Natural killer cell treated with Interleukin-12 subunit alpha and Interleukin-12 subunit beta and Interleukin-15 and Interleukin-18, amount 100 ng/mL, for 72 hours (primary cell): ENCODE results near the gene NELFA. TPM values are rescaled to one million over a fixed set of nuclear protein-coding genes. Genes with fewer than 3 reads are reported as not detected.

Experiments used
- ATAC-seq, 2 donors: fragments of 150-1000 bp; cut with Tn5 transposase in 1 of 2; sonication (Bioruptor Pico), chemical (Tn5 transposase) in 1 of 2; 2 replicates each; pipeline ENCODE4 v1.10.0; 2021
- DNase-seq: peaks from one replicate; pipeline ENCODE4 v3.0.0; 2022; ENCODE audit warnings: low spot score
- H3K27ac Mint-ChIP-seq, 2 donors: 1 replicate in 1 of 2; 2 replicates in 1 of 2; pipeline ENCODE4 v1.8.0; 2022; ENCODE audit warnings: mixed read lengths in 2 of 2, mild to moderate bottlenecking in 1 of 2, moderate library complexity in 1 of 2
- H3K27me3 Mint-ChIP-seq, 2 donors: 1 replicate in 1 of 2; 2 replicates in 1 of 2; pipeline ENCODE4 v1.8.0; 2022; ENCODE audit warnings: mixed read lengths in 2 of 2
- H3K36me3 Mint-ChIP-seq: one replicate; pipeline ENCODE4 v1.8.0; 2022; ENCODE audit warnings: mixed read lengths
- H3K4me1 Mint-ChIP-seq, 2 donors: 1 replicate in 1 of 2; 2 replicates in 1 of 2; pipeline ENCODE4 v1.8.0; 2022; ENCODE audit warnings: low read depth in 2 of 2, mixed read lengths in 2 of 2, mild to moderate bottlenecking in 1 of 2
- H3K4me3 Mint-ChIP-seq: one replicate; pipeline ENCODE4 v1.8.0; 2022; ENCODE audit warnings: mixed read lengths
- H3K9me3 Mint-ChIP-seq: 2 replicates; pipeline ENCODE4 v1.8.0; 2022; ENCODE audit warnings: mixed read lengths
- total RNA-seq, 2 donors: library from RNA; stranded (reverse); gene quantifications; one replicate each; pipeline ENCODE4 v1.2.3, GENCODE V29; 2022

Gene NELFA
- total RNA-seq, 2 donors from 2014 or later, result 29.6 to 59.3 TPM

- Mint-ChIP-seq H3K36me3 (peaks cover 5% of the 10 kb centered on the region), H3K4me1 (peaks cover 0 to 6% of the 10 kb centered on the region in 2 donors), H3K4me3 (no peak overlapping the region), H3K27ac (no peak overlapping the region), H3K27me3 (no peaks in the 10 kb centered on the region), H3K9me3 (no peaks in the 10 kb centered on the region)
- DNase-seq, result peak; percentile 54
- ATAC-seq, result no peak
These were observed 22.8 kb downstream of the NELFA start for GRCh38 chr4:1985780-1986577.

- Mint-ChIP-seq H3K4me1 (peaks cover 0 to 6% of the 10 kb centered on the region in 2 donors), H3K27me3 (no peaks in the 10 kb centered on the region), H3K36me3 (peaks cover 5% of the 10 kb centered on the region), H3K27ac (no peak overlapping the region), H3K4me3 (no peak overlapping the region), H3K9me3 (no peaks in the 10 kb centered on the region)
- DNase-seq (peak; percentile 44), ATAC-seq (no peak)
These were observed 23.5 kb downstream of the NELFA start for GRCh38 chr4:1985294-1985693.

- Mint-ChIP-seq H3K9me3 (no peaks in the 10 kb centered on the region), H3K4me1 (peaks cover 0 to 7% of the 10 kb centered on the region in 2 donors), H3K27ac (no peak overlapping the region), H3K27me3 (no peaks in the 10 kb centered on the region), H3K4me3 (no peak overlapping the region), H3K36me3 (peaks cover 5% of the 10 kb centered on the region)
- DNase-seq (peak; percentile 60), ATAC-seq (peak in 1 of 2 donors; percentile 15)
These were observed 24.2 kb downstream of the NELFA start for GRCh38 chr4:1984406-1985191.

- DNase-seq, result peak; percentile 41
- no peak overlapping the region for H3K27ac Mint-ChIP-seq
- peaks cover 10% of the 10 kb centered on the region for H3K36me3 Mint-ChIP-seq
- H3K9me3 Mint-ChIP-seq, result no peaks in the 10 kb centered on the region
- H3K4me1 Mint-ChIP-seq, result peaks cover 0 to 11% of the 10 kb centered on the region in 2 donors
- ATAC-seq, result peak in 1 of 2 donors; percentile 17
- no peaks in the 10 kb centered on the region for H3K27me3 Mint-ChIP-seq
- H3K4me3 Mint-ChIP-seq, result no peak overlapping the region
These were observed 24.8 kb downstream of the NELFA start for GRCh38 chr4:1983846-1984405.

GRCh38 chr4:1983053-1983845, 25.5 kb downstream of the NELFA start:
- peak; percentile 54 for DNase-seq

GRCh38 chr4:1982124-1983052, 26.4 kb downstream of the NELFA start:
- no peak for ATAC-seq
- no peaks in the 10 kb centered on the region for H3K27me3 Mint-ChIP-seq
- H3K4me3 Mint-ChIP-seq, result no peak overlapping the region
- DNase-seq, result peak; percentile 42
- peaks cover 10% of the 10 kb centered on the region for H3K36me3 Mint-ChIP-seq
- H3K9me3 Mint-ChIP-seq, result no peaks in the 10 kb centered on the region
- H3K27ac Mint-ChIP-seq, result no peak overlapping the region
- H3K4me1 Mint-ChIP-seq, result peaks cover 0 to 11% of the 10 kb centered on the region in 2 donors

More at GRCh38 chr4:1983053-1983845, 25.5 kb downstream of the NELFA start:
- Mint-ChIP-seq H3K27ac (no peak overlapping the region), H3K36me3 (peaks cover 10% of the 10 kb centered on the region), H3K27me3 (no peaks in the 10 kb centered on the region), H3K4me1 (peaks cover 0 to 11% of the 10 kb centered on the region in 2 donors), H3K9me3 (no peaks in the 10 kb centered on the region), H3K4me3 (no peak overlapping the region)
- no peak for ATAC-seq

GRCh38 chr4:1981251-1982058, 27.3 kb downstream of the NELFA start:
- Mint-ChIP-seq H3K9me3 (no peaks in the 10 kb centered on the region), H3K27ac (peak overlapping the region in 1 of 2 donors; percentile 12), H3K36me3 (peaks cover 10% of the 10 kb centered on the region), H3K4me1 (peaks cover 0 to 11% of the 10 kb centered on the region in 2 donors), H3K4me3 (no peak overlapping the region), H3K27me3 (no peaks in the 10 kb centered on the region)
- ATAC-seq (no peak), DNase-seq (peak; percentile 26)

GRCh38 chr4:1980561-1981041, 28.2 kb downstream of the NELFA start:
- DNase-seq (peak; percentile 41), ATAC-seq (no peak)
- peaks cover 10% of the 10 kb centered on the region for H3K36me3 Mint-ChIP-seq
- no peaks in the 10 kb centered on the region for H3K9me3 Mint-ChIP-seq
- peaks cover 0 to 11% of the 10 kb centered on the region in 2 donors for H3K4me1 Mint-ChIP-seq
- H3K27me3 Mint-ChIP-seq, result no peaks in the 10 kb centered on the region
- no peak overlapping the region for H3K4me3 Mint-ChIP-seq
- no peak overlapping the region for H3K27ac Mint-ChIP-seq

- H3K4me1 Mint-ChIP-seq, result peaks cover 0 to 11% of the 10 kb centered on the region in 2 donors
- H3K4me3 Mint-ChIP-seq, result no peak overlapping the region
- H3K27ac Mint-ChIP-seq, result no peak overlapping the region
- DNase-seq (peak; percentile 31), ATAC-seq (no peak)
- peaks cover 10% of the 10 kb centered on the region for H3K36me3 Mint-ChIP-seq
- no peaks in the 10 kb centered on the region for H3K9me3 Mint-ChIP-seq
- H3K27me3 Mint-ChIP-seq, result no peaks in the 10 kb centered on the region
These were observed 29.1 kb downstream of the NELFA start for GRCh38 chr4:1979477-1980196.

GRCh38 chr4:1978741-1979476, 29.9 kb downstream of the NELFA start:
- H3K27me3 Mint-ChIP-seq, result no peaks in the 10 kb centered on the region
- DNase-seq (peak; percentile 58), ATAC-seq (peak; percentile 20 to 21)
- peaks cover 10% of the 10 kb centered on the region for H3K36me3 Mint-ChIP-seq
- no peaks in the 10 kb centered on the region for H3K9me3 Mint-ChIP-seq
- H3K27ac Mint-ChIP-seq, result no peak overlapping the region
- no peak overlapping the region for H3K4me3 Mint-ChIP-seq
- peaks cover 0 to 11% of the 10 kb centered on the region in 2 donors for H3K4me1 Mint-ChIP-seq

- Mint-ChIP-seq H3K27me3 (no peaks in the 10 kb centered on the region), H3K27ac (no peak overlapping the region), H3K4me3 (no peak overlapping the region), H3K36me3 (peaks cover 10% of the 10 kb centered on the region), H3K9me3 (no peaks in the 10 kb centered on the region), H3K4me1 (peaks cover 0 to 11% of the 10 kb centered on the region in 2 donors)
- peak; percentile 28 for DNase-seq
- no peak for ATAC-seq
These were observed 30.5 kb downstream of the NELFA start for GRCh38 chr4:1978226-1978625.
